Colonic mucosa (tissue), 4 donors: ENCODE data around the gene CDH1. TPM values are rescaled to one million over a fixed set of nuclear protein-coding genes. Genes with fewer than 3 reads are reported as not detected.

Experiments
- DNase-seq: peaks from one replicate; pipeline ENCODE4 v3.0.0-alpha.2; 2020
- H3K27ac ChIP-seq: fragments of 200-600 bp; one replicate; pipeline ENCODE4 v1.8.0; 2021
- H3K27me3 ChIP-seq: fragments of 200-600 bp; one replicate; pipeline ENCODE4 v1.8.0; 2021
- H3K36me3 ChIP-seq: fragments of 200-600 bp; one replicate; pipeline ENCODE4 v1.8.0; 2021
- H3K4me1 ChIP-seq: fragments of 200-600 bp; one replicate; pipeline ENCODE4 v1.8.0; 2021; ENCODE audit warnings: mild to moderate bottlenecking
- H3K4me3 ChIP-seq: fragments of 200-600 bp; one replicate; pipeline ENCODE4 v1.8.0; 2021
- H3K9ac ChIP-seq, 2 donors: one replicate each; pipeline ENCODE4 v1.7.0; 2013; ENCODE audit warnings: control low read depth in 2 of 2, low read depth in 2 of 2, low read length in 2 of 2
- H3K9me3 ChIP-seq: fragments of 200-600 bp; one replicate; pipeline ENCODE4 v1.8.0; 2021
- intact Hi-C: fragments of 100-400 bp; cut with DNase I; formaldehyde crosslinking; loops from one replicate; pipeline ENCODE4 v1.14.1; 2022
- total RNA-seq, 2 donors: library from RNA; stranded (reverse); fragmentation: NEBNext Ultra II Directional in 1 of 2; extraction: Animal tissue kit (Norgen Biotek cat#: 25700) in 1 of 2; gene quantifications; one replicate each; pipeline ENCODE4 v1.2.1, GENCODE V29; 2021
- TF ChIP-seq, protein P1 (sequence below): fragments of 200-600 bp; IDR thresholded peaks from one replicate; pipeline ENCODE4 v1.8.0; 2022; ENCODE audit warnings: antibody characterized with exemption, mild to moderate bottlenecking
- donor health status: healthy.
- donor health status: DM: no; HTN: no; CAD: no.
- donor health status: DM: no; HTN: no; CAD: no.

CDH1 gene
- total RNA-seq, 2 donors from 2014 or later = 494 to 519 TPM

DNA sequence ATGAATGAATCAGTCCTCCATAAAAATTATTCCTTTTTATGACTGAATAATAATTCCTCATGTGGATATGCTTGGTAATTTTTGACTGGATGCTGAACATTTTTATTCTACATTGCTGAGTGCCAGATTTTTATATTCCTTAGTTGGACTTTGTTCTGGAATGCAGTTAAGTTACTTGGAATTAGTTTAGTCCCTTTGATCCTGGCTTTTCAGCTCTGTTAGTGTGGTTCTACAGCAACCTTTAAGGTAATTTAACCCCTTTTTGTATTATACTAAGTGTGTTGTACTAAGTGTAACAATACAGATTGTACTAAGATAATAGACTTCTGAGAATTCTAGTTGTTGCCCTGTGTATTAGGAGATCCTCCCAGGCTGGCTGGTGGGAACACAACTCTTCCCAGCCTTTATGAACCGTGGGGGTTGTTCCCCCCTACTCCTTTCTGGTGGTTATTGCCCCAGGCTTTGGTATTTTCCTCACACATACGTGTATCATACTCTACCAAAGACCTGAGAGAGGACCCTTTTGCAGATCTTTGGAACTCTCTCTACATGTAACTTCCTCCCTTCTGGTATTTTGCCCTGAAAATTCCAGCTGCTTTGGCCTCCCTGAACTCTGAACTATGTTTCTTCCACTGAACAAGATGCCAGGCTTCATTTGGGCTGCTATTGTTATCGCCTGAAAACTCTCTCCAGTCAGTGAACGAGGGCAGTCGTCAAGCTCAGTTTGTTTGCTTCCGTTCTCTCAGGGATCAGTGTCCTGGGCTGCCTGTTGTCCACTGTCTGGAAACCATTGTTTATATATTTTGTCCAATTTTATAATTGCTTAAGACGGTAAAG, 136.8 kb downstream of the CDH1 start:
- no peak overlapping the region for H3K9ac ChIP-seq
- no peak for DNase-seq
- no peaks in the 10 kb centered on the region for H3K9me3 ChIP-seq
- H3K27ac ChIP-seq = peak overlapping the region; percentile 34
- H3K36me3 ChIP-seq = no peaks in the 10 kb centered on the region
- H3K27me3 ChIP-seq = no peaks in the 10 kb centered on the region
- intact Hi-C loops = no loop called here
- H3K4me3 ChIP-seq = no peak overlapping the region
- H3K4me1 ChIP-seq = no peaks in the 10 kb centered on the region
- TF ChIP-seq, protein P1, sequence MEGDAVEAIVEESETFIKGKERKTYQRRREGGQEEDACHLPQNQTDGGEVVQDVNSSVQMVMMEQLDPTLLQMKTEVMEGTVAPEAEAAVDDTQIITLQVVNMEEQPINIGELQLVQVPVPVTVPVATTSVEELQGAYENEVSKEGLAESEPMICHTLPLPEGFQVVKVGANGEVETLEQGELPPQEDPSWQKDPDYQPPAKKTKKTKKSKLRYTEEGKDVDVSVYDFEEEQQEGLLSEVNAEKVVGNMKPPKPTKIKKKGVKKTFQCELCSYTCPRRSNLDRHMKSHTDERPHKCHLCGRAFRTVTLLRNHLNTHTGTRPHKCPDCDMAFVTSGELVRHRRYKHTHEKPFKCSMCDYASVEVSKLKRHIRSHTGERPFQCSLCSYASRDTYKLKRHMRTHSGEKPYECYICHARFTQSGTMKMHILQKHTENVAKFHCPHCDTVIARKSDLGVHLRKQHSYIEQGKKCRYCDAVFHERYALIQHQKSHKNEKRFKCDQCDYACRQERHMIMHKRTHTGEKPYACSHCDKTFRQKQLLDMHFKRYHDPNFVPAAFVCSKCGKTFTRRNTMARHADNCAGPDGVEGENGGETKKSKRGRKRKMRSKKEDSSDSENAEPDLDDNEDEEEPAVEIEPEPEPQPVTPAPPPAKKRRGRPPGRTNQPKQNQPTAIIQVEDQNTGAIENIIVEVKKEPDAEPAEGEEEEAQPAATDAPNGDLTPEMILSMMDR = no peak

DNA sequence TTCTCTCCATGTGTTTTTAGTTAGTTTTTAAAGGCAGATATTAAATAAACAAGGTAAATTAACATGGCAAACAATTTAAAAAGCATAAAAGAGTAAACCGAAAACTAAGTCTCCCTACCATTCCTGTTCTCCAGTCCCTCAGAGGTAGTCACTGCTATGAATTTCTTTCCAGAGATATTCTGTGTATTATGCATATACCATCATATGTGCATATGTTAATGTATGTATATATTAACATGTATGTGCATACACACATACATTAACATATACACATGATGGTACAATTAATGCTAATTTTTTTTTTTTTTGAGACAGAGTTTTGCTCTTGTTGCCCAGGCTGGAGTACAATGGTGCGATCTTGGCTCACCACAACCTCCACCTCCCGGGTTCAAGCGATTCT, 138.8 kb downstream of the CDH1 start:
- Histone ChIP-seq H3K4me1 (no peaks in the 10 kb centered on the region), H3K27me3 (no peaks in the 10 kb centered on the region), H3K27ac (no peak overlapping the region), H3K9me3 (no peaks in the 10 kb centered on the region), H3K4me3 (no peak overlapping the region), H3K36me3 (no peaks in the 10 kb centered on the region), H3K9ac (no peak overlapping the region)
- no peak for DNase-seq
- intact Hi-C loops = no loop called here
- TF ChIP-seq, protein P1 = no peak

DNA sequence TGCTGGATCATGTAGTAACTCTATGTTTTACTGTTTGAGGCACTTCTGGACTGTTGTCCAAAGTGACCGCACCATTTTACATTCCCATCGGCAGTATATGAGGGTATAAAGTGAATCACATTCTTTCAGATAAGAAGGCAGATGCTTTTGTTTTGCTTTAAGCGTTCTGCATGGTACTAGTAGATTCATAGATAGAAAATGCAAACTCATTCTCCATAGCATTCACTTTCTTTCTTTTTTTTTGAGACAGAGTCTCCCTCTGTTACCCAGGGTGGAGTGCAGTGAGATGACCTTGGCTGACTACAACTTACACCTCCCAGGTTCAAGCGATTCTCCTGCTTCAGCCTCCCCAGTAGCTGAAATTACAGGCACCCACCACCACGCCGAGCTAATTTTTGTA, 146.6 kb downstream of the CDH1 start:
- Histone ChIP-seq H3K36me3 (no peaks in the 10 kb centered on the region), H3K27me3 (no peaks in the 10 kb centered on the region), H3K9me3 (no peaks in the 10 kb centered on the region), H3K4me3 (no peak overlapping the region), H3K4me1 (no peaks in the 10 kb centered on the region), H3K27ac (no peak overlapping the region), H3K9ac (no peak overlapping the region)
- no peak for DNase-seq
- TF ChIP-seq, protein P1 = no peak
- intact Hi-C loops = no loop called here

DNA sequence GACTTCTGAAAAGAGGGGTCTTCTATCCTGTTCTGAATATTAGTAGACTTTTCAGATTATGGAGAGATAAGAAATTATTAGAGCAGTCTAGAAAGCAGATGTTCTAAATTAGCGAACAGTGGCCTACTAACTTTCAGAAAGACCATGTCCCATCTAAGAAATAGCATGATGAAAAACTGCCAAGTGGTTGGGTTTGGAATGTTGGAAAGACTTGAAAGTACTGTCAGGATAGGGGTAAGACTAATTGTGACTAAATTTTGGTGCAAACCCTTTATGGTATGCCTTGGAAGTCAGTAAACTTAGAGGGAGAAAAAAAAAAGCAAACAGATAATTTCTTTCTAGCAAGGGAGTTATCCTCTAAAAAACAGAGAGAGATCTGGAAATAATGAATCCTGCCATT, 147.3 kb downstream of the CDH1 start:
- H3K36me3 ChIP-seq = no peaks in the 10 kb centered on the region
- H3K4me3 ChIP-seq = no peak overlapping the region
- intact Hi-C loops = no loop called here
- H3K9me3 ChIP-seq = no peaks in the 10 kb centered on the region
- H3K27me3 ChIP-seq = no peaks in the 10 kb centered on the region
- TF ChIP-seq, protein P1 = no peak
- no peaks in the 10 kb centered on the region for H3K4me1 ChIP-seq
- H3K27ac ChIP-seq = no peak overlapping the region
- DNase-seq = no peak
- H3K9ac ChIP-seq = no peak overlapping the region

Other genes with a start within 250 kb of the CDH1 start
- 10 to 100 TPM; 10.2 to 10.3 TPM for gene ZFP90, start 198.0 kb upstream of the CDH1 start, total RNA-seq
- 1 to 10 TPM; 3.6 to 3.9 TPM for gene CDH3, start 92.0 kb upstream of the CDH1 start, total RNA-seq
- 10 to 100 TPM in 1 of 2 donors, 1 to 10 TPM in 1; 6.6 to 10.1 TPM for gene TANGO6, start 106.2 kb downstream of the CDH1 start, total RNA-seq